Loucy (cell line): Measurements from ENCODE around the gene PIGB.

Source experiments
- EZH2phosphoT487 ChIP-seq: fragments of 200-600 bp; IDR thresholded peaks from 2 replicates; pipeline ENCODE4 v1.6.1; 2018; ENCODE audit warnings: antibody characterized with exemption, mild to moderate bottlenecking, moderate library complexity, borderline replicate concordance
- TF ChIP-seq, protein P1 (sequence below): fragments of 200-600 bp; sonication (generic); conservative IDR thresholded peaks from 2 replicates; pipeline ENCODE4 v1.5.1; 2014; ENCODE audit warnings: mild to moderate bottlenecking, antibody characterized with exemption, low read length

DNA sequence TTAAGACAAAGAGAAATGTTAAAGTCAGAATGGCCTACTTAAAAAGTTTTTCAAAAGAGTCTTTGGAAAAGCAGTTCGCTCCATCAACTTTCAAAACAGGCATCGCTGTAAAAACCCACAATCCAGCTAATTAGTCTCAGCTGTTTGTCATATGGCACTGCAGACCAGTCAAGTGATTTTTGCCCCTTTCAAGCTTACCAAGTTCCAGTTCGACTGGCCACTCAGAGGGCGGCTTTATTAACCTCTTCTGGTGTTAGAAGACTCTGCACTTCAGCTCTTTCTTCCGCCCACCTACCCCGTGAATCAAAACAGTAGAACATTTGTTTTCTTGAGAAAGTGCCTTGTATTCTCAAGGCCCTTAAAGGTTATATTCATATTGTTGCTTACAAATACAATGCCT is 48.7 kb upstream of the PIGB start:
- TF ChIP-seq, protein P1, sequence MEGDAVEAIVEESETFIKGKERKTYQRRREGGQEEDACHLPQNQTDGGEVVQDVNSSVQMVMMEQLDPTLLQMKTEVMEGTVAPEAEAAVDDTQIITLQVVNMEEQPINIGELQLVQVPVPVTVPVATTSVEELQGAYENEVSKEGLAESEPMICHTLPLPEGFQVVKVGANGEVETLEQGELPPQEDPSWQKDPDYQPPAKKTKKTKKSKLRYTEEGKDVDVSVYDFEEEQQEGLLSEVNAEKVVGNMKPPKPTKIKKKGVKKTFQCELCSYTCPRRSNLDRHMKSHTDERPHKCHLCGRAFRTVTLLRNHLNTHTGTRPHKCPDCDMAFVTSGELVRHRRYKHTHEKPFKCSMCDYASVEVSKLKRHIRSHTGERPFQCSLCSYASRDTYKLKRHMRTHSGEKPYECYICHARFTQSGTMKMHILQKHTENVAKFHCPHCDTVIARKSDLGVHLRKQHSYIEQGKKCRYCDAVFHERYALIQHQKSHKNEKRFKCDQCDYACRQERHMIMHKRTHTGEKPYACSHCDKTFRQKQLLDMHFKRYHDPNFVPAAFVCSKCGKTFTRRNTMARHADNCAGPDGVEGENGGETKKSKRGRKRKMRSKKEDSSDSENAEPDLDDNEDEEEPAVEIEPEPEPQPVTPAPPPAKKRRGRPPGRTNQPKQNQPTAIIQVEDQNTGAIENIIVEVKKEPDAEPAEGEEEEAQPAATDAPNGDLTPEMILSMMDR: no peak
- no peak for TF ChIP-seq EZH2phosphoT487
